Measurements from ENCODE around the gene THAP8. TPM values are rescaled to one million over a fixed set of nuclear protein-coding genes. Genes with fewer than 3 reads are reported as not detected.

THAP8 gene
- total and polyA plus RNA-seq, 2 of the 13 experiments (the other 11 are each of a cell fraction or from before 2014, with no cell fraction given) = 1.7 to 3.7 TPM

DNA sequence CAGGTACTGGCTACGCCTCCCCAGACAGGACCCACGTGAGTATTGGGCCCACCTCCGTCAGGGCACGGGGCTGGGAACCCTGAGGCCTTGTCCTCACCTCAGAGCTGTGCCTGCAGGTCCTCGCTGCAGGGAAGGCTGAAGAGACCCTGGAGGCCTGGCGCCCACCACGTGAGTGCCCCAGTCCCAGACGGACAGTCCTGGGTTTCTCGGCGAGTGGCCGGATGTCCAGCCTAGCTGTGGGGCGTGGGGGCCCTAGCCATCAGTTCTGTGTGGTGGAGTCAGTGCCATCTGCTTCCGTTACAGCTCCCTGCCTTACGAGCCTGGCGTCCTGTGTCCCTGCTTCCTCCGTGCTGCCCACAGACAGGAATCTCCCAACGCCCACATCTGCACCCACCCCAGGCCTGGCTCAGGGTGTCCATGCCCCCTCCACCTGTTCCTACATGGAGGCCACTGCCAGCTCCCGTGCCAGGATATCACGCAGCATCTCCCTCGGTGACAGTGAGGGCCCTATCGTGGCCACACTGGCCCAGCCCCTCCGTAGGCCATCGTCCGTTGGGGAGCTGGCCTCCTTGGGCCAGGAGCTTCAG is 49.0 kb upstream of the THAP8 start:
- no peaks in the 10 kb centered on the region for H3K27me3 ChIP-seq (ENCODE audit: control insufficient read depth in 1 of 2, insufficient read depth in 2 of 2, low read length in 2 of 2)
- ATAC-seq (no peak), DNase-seq (ENCODE audit: low spot score) (no peak), FAIRE-seq (no peak)
- no peak overlapping the region for H3K9ac ChIP-seq (ENCODE audit: insufficient read depth, low read depth, low read length)
- H3K79me2 ChIP-seq (ENCODE audit: insufficient read depth, low read length) = no peaks in the 10 kb centered on the region
- H3K27ac ChIP-seq (ENCODE audit: extremely low read length, insufficient read depth, low read length) = no peak overlapping the region
- 99% methylated on average over 11 of the region's 24 CpGs for WGBS (ENCODE audit: low lambda C conversion rate)
- H2AFZ ChIP-seq (ENCODE audit: low read length) = no peak overlapping the region
- peak; percentile 56 for TF ChIP-seq AGO2 (optimal IDR thresholded peaks at IDR 0.05; ENCODE audit: low read depth, low read length)
- no peak for TF ChIP-seq ZNF629 (CRISPR knock-in tag; conservative IDR thresholded peaks at IDR 0.05)
- TF ChIP-seq KDM6A (CRISPR knock-in tag; IDR thresholded peaks at IDR 0.05; ENCODE audit: low read depth) = no peak
- no peaks in the 10 kb centered on the region for H4K20me1 ChIP-seq (ENCODE audit: insufficient read depth, low read length)
- H3K4me1 ChIP-seq (ENCODE audit: insufficient read depth, low read length) = no peaks in the 10 kb centered on the region
- peaks cover 25 to 49% of the 10 kb centered on the region in 2 experiments; a peak in 4 of 5 replicates for H3K36me3 ChIP-seq (replicated peaks in 1 of 2; ENCODE audit: control insufficient read depth in 1 of 2, insufficient read depth in 2 of 2, low read length in 2 of 2)
- CTCF ChIA-PET (ENCODE audit: low intra/inter-chr PET ratio, low total read pairs) = no interaction called here
- in situ Hi-C loops (cut with HindIII; ENCODE audit: extremely low pct_ligation_motif_present, low pct_unique_long_range_greater_than_20kb) (no loop called here), intact Hi-C loops (cut with micrococcal nuclease; ENCODE audit: unreplicated experiment) (no loop called here)
- H3K4me3 ChIP-seq (replicated peaks in 1 of 3; ENCODE audit: insufficient read depth in 1 of 3, low read depth in 2 of 3, low read length in 3 of 3) = no peak overlapping the region
- no peaks in the 10 kb centered on the region for H3K9me3 ChIP-seq (ENCODE audit: low read length)
- no TSS peak for BruUV-seq (replicated peaks)
- POLR2A ChIA-PET = interaction anchor here (1.1 to 2.5 kb wide), 2 partner anchors 12 to 17 kb away, joined by 3 to 8 read pairs; partner anchors contain the start of genes POLR2I and TBCB
- no peak overlapping the region for H3K4me2 ChIP-seq (ENCODE audit: low read depth, low read length)

GRCh38 chr19:36101550-36102327 is 47.7 kb upstream of the THAP8 start:
- DNase-seq (ENCODE audit: low spot score) = no peak
- no peak for FAIRE-seq
- Histone ChIP-seq H2AFZ (ENCODE audit: low read length) (no peak overlapping the region), H3K9ac (ENCODE audit: insufficient read depth, low read depth, low read length) (no peak overlapping the region), H3K27me3 (ENCODE audit: control insufficient read depth in 1 of 2, insufficient read depth in 2 of 2, low read length in 2 of 2) (no peaks in the 10 kb centered on the region), H3K4me3 (replicated peaks in 1 of 3; ENCODE audit: insufficient read depth in 1 of 3, low read depth in 2 of 3, low read length in 3 of 3) (no peak overlapping the region), H3K36me3 (replicated peaks in 1 of 2; ENCODE audit: control insufficient read depth in 1 of 2, insufficient read depth in 2 of 2, low read length in 2 of 2) (peaks cover 27 to 55% of the 10 kb centered on the region in 2 experiments; a peak in 4 of 5 replicates), H4K20me1 (ENCODE audit: insufficient read depth, low read length) (no peaks in the 10 kb centered on the region), H3K4me1 (ENCODE audit: insufficient read depth, low read length) (no peaks in the 10 kb centered on the region), H3K4me2 (ENCODE audit: low read depth, low read length) (no peak overlapping the region), H3K27ac (ENCODE audit: extremely low read length, insufficient read depth, low read length) (no peak overlapping the region), H3K79me2 (ENCODE audit: insufficient read depth, low read length) (no peaks in the 10 kb centered on the region), H3K9me3 (ENCODE audit: low read length) (no peaks in the 10 kb centered on the region)
- intact Hi-C loops (cut with micrococcal nuclease; ENCODE audit: unreplicated experiment) = no loop called here
- POLR2A ChIA-PET = interaction anchor here (2.5 kb wide), 1 partner anchor 13 kb away, joined by 8 read pairs; the partner anchor contains the start of genes POLR2I and TBCB
- CTCF ChIA-PET (ENCODE audit: low intra/inter-chr PET ratio, low total read pairs) = no interaction called here
- ATAC-seq = no peak
- 94% methylated on average over 17 of the region's 27 CpGs for WGBS (ENCODE audit: low lambda C conversion rate)
- in situ Hi-C loops (cut with HindIII; ENCODE audit: extremely low pct_ligation_motif_present, low pct_unique_long_range_greater_than_20kb) = no loop called here
- TF ChIP-seq, protein P1, sequence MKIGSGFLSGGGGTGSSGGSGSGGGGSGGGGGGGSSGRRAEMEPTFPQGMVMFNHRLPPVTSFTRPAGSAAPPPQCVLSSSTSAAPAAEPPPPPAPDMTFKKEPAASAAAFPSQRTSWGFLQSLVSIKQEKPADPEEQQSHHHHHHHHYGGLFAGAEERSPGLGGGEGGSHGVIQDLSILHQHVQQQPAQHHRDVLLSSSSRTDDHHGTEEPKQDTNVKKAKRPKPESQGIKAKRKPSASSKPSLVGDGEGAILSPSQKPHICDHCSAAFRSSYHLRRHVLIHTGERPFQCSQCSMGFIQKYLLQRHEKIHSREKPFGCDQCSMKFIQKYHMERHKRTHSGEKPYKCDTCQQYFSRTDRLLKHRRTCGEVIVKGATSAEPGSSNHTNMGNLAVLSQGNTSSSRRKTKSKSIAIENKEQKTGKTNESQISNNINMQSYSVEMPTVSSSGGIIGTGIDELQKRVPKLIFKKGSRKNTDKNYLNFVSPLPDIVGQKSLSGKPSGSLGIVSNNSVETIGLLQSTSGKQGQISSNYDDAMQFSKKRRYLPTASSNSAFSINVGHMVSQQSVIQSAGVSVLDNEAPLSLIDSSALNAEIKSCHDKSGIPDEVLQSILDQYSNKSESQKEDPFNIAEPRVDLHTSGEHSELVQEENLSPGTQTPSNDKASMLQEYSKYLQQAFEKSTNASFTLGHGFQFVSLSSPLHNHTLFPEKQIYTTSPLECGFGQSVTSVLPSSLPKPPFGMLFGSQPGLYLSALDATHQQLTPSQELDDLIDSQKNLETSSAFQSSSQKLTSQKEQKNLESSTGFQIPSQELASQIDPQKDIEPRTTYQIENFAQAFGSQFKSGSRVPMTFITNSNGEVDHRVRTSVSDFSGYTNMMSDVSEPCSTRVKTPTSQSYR (CRISPR knock-in tag; IDR thresholded peaks at IDR 0.05; ENCODE audit: borderline replicate concordance) = no peak
- peak; percentile 23 for TF ChIP-seq AGO2 (optimal IDR thresholded peaks at IDR 0.05; ENCODE audit: low read depth, low read length)
- BruUV-seq (replicated peaks) = no TSS peak
